Ascending aorta (tissue), 2 donors: Measurements from ENCODE around the gene CELF2. TPM values are rescaled to one million over a fixed set of nuclear protein-coding genes. Genes with fewer than 3 reads are reported as not detected.

ENCODE experiments used
- DNase-seq, 2 donors: peaks; one replicate each; pipeline ENCODE4 v3.0.0-alpha.2; 2019; ENCODE audit warnings: low spot score in 2 of 2
- H3K27ac ChIP-seq, 2 donors: fragments of 200-600 bp; sonication (generic); one replicate each; pipeline ENCODE4 v1.5.1; 2016 to 2017; ENCODE audit warnings: mild to moderate bottlenecking in 1 of 2
- H3K27me3 ChIP-seq: fragments of 200-600 bp; sonication (generic); one replicate; pipeline ENCODE4 v1.5.1; 2017
- H3K36me3 ChIP-seq, 2 donors: fragments of 200-600 bp; sonication (generic); one replicate each; pipeline ENCODE4 v1.5.1; 2016
- H3K4me1 ChIP-seq, 2 donors: fragments of 200-600 bp; sonication (generic); one replicate each; pipeline ENCODE4 v1.5.1; 2016 to 2017; ENCODE audit warnings: mild to moderate bottlenecking in 1 of 2
- H3K4me3 ChIP-seq, 2 donors: fragments of 200-600 bp; sonication (generic); one replicate each; pipeline ENCODE4 v1.5.1; 2016 to 2017; ENCODE audit warnings: mild to moderate bottlenecking in 1 of 2
- H3K9me3 ChIP-seq, 2 donors: fragments of 200-600 bp; sonication (generic); one replicate each; pipeline ENCODE4 v1.5.1; 2016
- CTCF ChIP-seq, 3 experiments: fragments of 200-600 bp in 2 of 3; fragments of 450-650 bp in 1 of 3; sonication (generic) in 2 of 3; IDR thresholded peaks; one replicate each; pipeline ENCODE4 v1.5.1; 2016 to 2019; ENCODE audit warnings: antibody characterized with exemption in 3 of 3, mild to moderate bottlenecking in 1 of 3, moderate library complexity in 1 of 3
- intact Hi-C: fragments of 100-400 bp; cut with DNase I; formaldehyde crosslinking; loops from one replicate; pipeline ENCODE4 v1.15.1; 2023
- total RNA-seq: library from RNA; depleted of rRNA; stranded (reverse); fragments of >200 nt; gene quantifications from one replicate; pipeline ENCODE4 v1.1.0, GENCODE V29; 2016

The CELF2 gene
- total RNA-seq, 1 donor from 2014 or later, result 26.6 TPM

GRCh38 chr10:11113156-11113555 lies 95.5 kb downstream of the CELF2 start:
- intact Hi-C loops, result no loop called here
- DNase-seq, result no peak
- Histone ChIP-seq H3K4me3 (no peak overlapping the region), H3K36me3 (no peaks in the 10 kb centered on the region), H3K4me1 (no peaks in the 10 kb centered on the region), H3K27me3 (no peaks in the 10 kb centered on the region), H3K27ac (no peak overlapping the region), H3K9me3 (peaks cover 0 to 10% of the 10 kb centered on the region in 2 donors)
- TF ChIP-seq CTCF (IDR thresholded peaks at IDR 0.05), result peak in 1 of 3 experiments; percentile 14

GRCh38 chr10:11114269-11114668 lies 96.6 kb downstream of the CELF2 start:
- H3K36me3 ChIP-seq, result no peaks in the 10 kb centered on the region
- no peak overlapping the region for H3K27ac ChIP-seq
- no peak for TF ChIP-seq CTCF (IDR thresholded peaks at IDR 0.05)
- H3K4me1 ChIP-seq, result no peaks in the 10 kb centered on the region
- intact Hi-C loops, result no loop called here
- no peak overlapping the region for H3K4me3 ChIP-seq
- peaks cover 0 to 9% of the 10 kb centered on the region in 2 donors for H3K9me3 ChIP-seq
- H3K27me3 ChIP-seq, result no peaks in the 10 kb centered on the region
- DNase-seq, result no peak

GRCh38 chr10:11115337-11115736 lies 97.7 kb downstream of the CELF2 start:
- H3K9me3 ChIP-seq, result no peaks in the 10 kb centered on the region
- H3K4me1 ChIP-seq, result no peaks in the 10 kb centered on the region
- intact Hi-C loops, result no loop called here
- H3K27me3 ChIP-seq, result no peaks in the 10 kb centered on the region
- no peak overlapping the region for H3K27ac ChIP-seq
- H3K36me3 ChIP-seq, result no peaks in the 10 kb centered on the region
- TF ChIP-seq CTCF (IDR thresholded peaks at IDR 0.05), result no peak
- no peak for DNase-seq
- H3K4me3 ChIP-seq, result no peak overlapping the region

GRCh38 chr10:11116361-11116760 lies 98.7 kb downstream of the CELF2 start:
- Histone ChIP-seq H3K27me3 (no peaks in the 10 kb centered on the region), H3K4me3 (no peak overlapping the region), H3K36me3 (no peaks in the 10 kb centered on the region), H3K27ac (no peak overlapping the region), H3K4me1 (no peaks in the 10 kb centered on the region), H3K9me3 (no peaks in the 10 kb centered on the region)
- no peak for TF ChIP-seq CTCF (IDR thresholded peaks at IDR 0.05)
- intact Hi-C loops, result no loop called here
- no peak for DNase-seq

- Histone ChIP-seq H3K36me3 (no peaks in the 10 kb centered on the region), H3K27me3 (no peaks in the 10 kb centered on the region), H3K4me1 (no peaks in the 10 kb centered on the region), H3K9me3 (no peaks in the 10 kb centered on the region), H3K4me3 (no peak overlapping the region), H3K27ac (no peak overlapping the region)
- intact Hi-C loops, result no loop called here
- DNase-seq, result no peak
- TF ChIP-seq CTCF (IDR thresholded peaks at IDR 0.05), result no peak
Observed at GRCh38 chr10:11116817-11117216, 99.1 kb downstream of the CELF2 start.

- no peaks in the 10 kb centered on the region for H3K9me3 ChIP-seq
- TF ChIP-seq CTCF (IDR thresholded peaks at IDR 0.05), result no peak
- H3K27me3 ChIP-seq, result no peaks in the 10 kb centered on the region
- no peak overlapping the region for H3K27ac ChIP-seq
- intact Hi-C loops, result no loop called here
- H3K4me3 ChIP-seq, result no peak overlapping the region
- H3K36me3 ChIP-seq, result no peaks in the 10 kb centered on the region
- DNase-seq, result no peak
- H3K4me1 ChIP-seq, result no peaks in the 10 kb centered on the region
Observed at GRCh38 chr10:11118686-11119085, 101.0 kb downstream of the CELF2 start.
